IPS DF 4.7 (cell line): ENCODE measurements around the gene ZNF787.
"Not testable (repeated sequence)": the region's sequence is repeated elsewhere in the genome, so short reads cannot be mapped to it uniquely, and the experiment has no call there.

Source experiments
- DNase-seq: peaks from one replicate; pipeline ENCODE4 v3.0.0-alpha.2; 2013; ENCODE audit warnings: low spot score; ENCODE audit errors: extremely low read depth

The ZNF787 gene

GRCh38 chr19:56121180-56122167, at the start of gene ZNF787:
Gene ZNF787 (minus strand): TSS chr19:56121295. CDS start chr19:56103217, 18,078 bp downstream.
- no peak for DNase-seq

GRCh38 chr19:56170261-56170660, 49.2 kb upstream of the ZNF787 start:
- DNase-seq, result no peak

DNA sequence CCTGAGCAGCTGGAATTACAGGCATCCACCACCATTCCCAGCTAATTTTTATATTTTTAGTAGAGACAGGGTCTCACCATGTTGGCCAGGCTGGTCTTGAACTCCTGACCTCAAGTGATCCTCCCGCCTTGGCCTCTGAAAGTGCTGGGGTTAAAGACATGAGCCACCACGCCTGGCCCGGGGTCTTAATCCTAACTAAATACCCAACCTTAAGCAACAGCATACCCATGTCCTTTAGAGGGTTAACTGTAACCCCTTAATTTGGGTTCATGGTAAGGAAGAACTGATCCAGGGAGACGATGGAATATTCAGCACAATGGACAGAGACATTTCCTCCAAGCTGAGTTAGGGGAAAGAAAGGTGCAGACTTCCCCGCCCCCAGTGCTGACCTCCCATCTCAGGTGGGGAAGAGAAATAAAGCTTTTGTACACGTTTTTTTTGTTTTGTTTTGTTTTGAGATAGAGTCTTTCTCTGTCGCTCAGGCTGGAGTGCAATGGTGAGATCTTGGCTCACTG, 46.0 kb upstream of the ZNF787 start:
- no peak for DNase-seq

DNA sequence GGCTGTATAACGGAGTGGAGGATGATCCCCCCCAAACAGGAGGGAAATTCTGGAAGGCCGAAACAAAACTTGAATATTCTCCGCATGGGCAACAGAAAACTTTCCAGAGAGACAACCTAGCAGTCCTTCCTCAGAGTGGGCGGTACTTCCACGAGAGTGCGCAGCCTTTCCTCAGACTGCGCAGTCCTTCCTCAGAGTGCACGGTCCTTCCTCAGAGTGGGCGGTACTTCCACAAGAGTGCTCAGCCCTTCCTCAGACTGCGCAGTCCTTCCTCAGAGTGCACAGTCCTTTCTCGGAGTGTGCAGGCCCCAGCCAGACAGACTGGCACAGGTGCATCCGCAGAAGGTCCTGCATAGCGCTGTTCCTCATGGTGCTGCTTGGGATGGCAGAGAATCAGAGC, 42.0 kb upstream of the ZNF787 start:
- DNase-seq, result no peak

- no peak for DNase-seq
Observed at GRCh38 chr19:56162258-56162657, 41.2 kb upstream of the ZNF787 start.

GRCh38 chr19:56161534-56161933, 40.4 kb upstream of the ZNF787 start:
- no peak for DNase-seq

- DNase-seq, result no peak
Observed at GRCh38 chr19:56159622-56160271, 38.7 kb upstream of the ZNF787 start.

GRCh38 chr19:56159009-56159559, 38.0 kb upstream of the ZNF787 start:
- DNase-seq, result no peak

DNA sequence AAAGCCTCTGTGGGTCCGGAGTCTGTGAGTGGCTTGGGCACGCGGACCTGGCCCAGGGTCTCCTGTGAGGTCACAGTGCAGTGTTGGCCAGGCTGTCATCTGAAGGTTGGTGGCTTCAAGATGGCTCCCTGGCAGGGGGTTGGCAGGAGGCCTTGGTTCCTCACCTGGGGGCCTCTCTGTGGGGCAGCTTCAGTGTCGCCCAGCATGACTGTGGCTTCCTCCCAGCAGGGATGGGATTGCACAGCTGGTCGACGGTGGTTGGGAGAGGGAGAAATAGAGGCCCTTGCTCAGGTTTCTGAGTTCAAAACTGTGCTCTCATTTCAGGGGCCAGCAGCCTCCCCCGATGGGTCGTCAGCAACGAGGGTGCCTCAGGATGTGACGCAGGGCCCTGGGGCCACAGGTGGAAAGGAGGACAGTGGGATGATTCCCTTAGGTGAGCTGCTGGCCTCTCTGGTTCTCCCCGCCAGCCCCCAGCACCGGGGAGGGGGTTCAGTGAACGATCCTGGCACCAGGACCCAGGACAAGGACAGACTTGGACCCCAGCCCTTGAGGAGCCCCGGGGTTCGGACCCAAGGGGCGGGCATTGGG, 37.2 kb upstream of the ZNF787 start:
- no peak for DNase-seq

- DNase-seq, result no peak
Observed at GRCh38 chr19:56156768-56157167, 35.7 kb upstream of the ZNF787 start.

DNA sequence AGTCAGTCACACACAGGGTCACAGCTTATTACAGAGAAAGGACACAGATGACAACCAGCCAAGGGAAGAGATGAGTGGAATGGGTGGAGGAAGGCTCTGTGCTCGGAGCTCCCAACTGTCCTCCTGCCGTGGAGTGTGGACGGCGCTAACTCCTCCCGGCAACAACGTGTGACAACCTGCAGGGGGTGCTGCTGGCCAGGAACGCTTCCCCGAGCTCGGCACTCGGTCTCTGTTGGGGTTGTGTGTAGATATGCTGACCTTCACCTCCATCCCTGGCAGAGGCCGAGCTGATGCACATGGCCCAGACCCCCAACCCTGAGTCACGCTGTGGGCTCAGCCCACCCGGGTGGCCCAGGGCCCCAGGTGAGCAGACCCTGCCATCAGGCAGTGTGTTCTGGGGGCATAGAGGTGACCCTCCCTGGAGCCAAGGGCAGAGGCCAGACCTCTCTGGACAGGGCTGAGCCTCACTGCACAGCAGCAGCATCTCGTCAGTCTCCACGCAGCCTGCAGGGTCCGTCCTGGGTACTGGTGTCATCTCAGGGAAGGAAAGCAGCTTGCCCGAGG, 34.1 kb upstream of the ZNF787 start:
- no peak for DNase-seq

DNA sequence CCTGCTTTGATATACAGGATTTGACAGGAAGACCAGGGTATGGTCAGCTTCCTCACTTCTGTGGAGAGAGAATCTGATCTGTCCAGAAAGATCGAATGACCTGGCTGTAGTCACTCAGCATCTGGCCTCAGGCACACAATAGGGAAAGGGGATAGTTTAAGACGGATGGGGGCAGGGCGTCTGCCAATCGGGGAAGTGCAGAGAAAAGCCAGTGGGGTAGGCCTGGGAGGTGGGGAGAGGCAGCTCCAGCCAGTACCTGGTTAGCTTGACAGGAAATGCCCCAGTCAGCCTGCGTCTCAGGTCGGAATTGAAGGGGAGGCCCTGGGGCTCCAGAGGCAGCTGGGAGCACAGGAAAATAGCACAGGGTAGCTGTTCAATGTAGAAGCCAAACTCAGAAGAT, 32.4 kb upstream of the ZNF787 start:
- no peak for DNase-seq

DNA sequence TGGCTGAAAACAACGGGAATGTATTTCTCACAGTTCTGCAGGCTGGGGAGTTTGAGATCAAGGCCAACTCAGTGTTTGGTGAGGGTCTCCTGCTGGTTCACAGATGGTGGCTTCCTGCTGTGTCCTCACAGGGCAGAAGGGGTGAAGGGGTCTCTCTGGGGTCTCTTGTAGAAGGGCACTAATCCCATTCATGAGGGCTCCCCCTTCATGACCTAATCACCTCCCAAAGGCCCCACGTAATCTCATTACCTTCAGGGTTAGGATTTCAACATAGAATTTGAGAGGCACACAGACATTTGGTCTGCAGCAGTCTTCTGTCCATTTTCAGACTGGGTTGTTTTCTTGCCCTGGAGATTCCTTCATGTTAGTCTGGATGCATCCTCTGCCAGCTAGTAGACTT, 31.5 kb upstream of the ZNF787 start:
- DNase-seq, result no peak

- DNase-seq, result no peak
Observed at GRCh38 chr19:56150358-56150757, 29.3 kb upstream of the ZNF787 start.

DNA sequence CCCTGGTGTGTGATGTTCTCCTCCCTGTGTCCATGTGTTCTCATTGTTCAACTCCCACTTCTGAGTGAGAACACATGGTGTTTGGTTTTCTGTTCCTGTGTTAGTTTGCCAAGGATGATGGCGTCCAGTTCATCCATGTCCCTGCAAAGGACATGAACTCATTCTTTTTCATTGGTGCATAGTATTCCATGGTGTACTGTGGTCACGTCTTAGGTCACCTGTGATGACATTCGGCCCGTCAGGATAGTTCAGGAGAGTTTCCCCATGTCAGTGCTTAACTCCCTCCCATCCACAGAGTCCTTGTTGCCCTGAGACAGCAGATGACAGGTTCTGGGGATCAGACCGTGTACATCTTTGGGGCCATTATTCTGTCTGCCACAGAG, 28.6 kb upstream of the ZNF787 start:
- no peak for DNase-seq

DNA sequence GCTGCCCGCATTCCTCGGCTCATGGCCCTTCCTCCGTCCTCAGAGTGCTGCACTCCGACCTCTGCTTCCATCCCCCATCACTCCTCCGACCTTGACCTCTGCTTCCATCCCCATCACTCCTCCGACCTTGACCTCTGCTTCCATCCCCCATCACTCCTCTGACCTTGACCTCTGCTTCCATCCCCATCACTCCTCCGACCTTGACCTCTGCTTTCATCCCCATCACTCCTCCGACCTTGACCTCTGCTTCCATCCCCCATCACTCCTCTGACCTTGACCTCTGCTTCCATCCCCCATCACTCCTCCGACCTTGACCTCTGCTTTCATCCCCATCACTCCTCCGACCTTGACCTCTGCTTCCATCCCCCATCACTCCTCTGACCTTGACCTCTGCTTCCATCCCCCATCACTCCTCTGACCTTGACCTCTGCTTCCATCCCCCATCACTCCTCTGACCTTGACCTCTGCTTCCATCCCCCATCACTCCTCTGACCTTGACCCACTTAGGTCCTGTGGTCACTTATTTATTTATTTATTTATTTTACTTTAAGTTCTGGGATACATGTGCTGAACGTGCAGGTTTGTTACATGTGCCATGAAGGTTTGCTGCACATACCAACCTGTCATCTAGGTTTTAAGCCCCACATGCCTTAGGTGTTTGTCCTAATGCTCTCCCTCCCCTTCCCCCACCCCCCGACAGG, 28.0 kb upstream of the ZNF787 start:
- DNase-seq, result not testable (repeated sequence)

GRCh38 chr19:56148096-56148495, 27.0 kb upstream of the ZNF787 start:
- no peak for DNase-seq

DNA sequence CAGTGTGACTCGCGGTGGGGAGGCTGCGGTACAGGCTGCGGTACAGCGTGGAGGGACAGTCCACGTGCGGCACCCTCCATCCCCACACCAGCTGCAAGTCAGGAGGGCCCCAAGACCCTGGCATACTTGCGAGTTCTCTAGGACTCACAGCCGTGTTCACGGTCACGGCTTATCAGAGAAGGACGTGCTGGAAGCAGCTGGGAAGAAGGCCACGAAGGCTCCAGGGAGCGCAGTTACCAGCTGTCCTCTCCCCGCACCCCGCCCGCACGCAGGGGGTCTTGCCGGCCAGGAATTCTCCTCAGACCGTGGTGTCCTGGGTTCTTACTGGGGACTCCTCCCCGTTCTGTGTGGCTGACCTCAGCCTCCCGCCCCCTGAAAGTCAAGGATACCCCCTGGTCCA, 26.2 kb upstream of the ZNF787 start:
- no peak for DNase-seq

GRCh38 chr19:56146904-56147303, 25.8 kb upstream of the ZNF787 start:
- DNase-seq, result no peak

DNA sequence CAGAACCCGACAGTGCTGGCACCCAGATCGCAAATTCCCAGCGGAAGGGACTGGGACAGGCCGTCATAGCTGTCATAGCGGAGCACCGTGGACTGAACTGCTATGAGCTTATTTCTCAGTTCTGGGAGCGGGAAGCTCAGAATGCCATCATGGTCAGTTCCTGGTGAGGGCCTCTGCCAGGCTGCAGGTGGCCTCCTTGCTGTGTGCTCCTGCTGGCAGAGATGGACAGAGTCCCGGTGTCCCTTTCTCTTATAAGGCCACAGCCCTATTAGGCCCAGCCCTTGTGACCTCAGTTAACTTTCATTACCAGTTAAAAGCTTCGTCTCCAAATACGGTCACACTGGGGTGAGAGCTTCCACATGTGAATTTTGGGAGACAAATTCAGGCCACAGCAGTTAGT, 24.6 kb upstream of the ZNF787 start:
- no peak for DNase-seq

- no peak for DNase-seq
Observed at GRCh38 chr19:56144831-56145230, 23.7 kb upstream of the ZNF787 start.
